Astrocyte of the spinal cord (primary cell): Measurements from ENCODE around the gene DDHD1.

Experiments
- DNase-seq: peaks from one replicate; pipeline ENCODE4 v3.0.0; 2011; ENCODE audit warnings: low read depth, low spot score
- H3K4me3 ChIP-seq: 2 replicates; pipeline ENCODE4 v1.5.1; 2011; ENCODE audit warnings: low read depth, mild to moderate bottlenecking, low read length, moderate library complexity
- CTCF ChIP-seq: IDR thresholded peaks from 2 replicates; pipeline ENCODE4 v1.5.1; 2012; ENCODE audit warnings: low read depth, mild to moderate bottlenecking, low read length, inconsistent platforms
- in situ Hi-C: cut with HindIII; loops from 2 replicates; pipeline ENCODE4 v1.10.0; 2017; ENCODE audit warnings: low sequenced_read_pairs

The DDHD1 gene

DNA sequence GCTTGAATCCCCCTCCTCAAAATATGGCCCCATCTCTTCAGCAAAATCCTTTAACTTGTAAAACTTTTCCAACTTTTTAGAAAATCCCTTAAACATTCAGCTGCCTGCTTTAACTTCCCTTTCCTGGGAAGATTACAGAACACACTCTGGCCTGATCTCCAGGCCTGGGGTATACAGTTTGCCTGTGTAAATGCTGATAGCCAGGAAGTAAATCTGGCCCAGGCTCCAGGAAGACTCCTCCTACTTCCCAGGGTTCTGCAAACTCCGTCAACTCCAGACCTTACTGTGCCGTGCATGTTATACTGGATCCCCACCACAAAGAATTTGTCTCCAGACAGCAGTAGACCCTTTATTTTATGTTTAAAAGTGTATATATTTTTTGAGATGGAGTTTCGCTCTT lies 135.3 kb downstream of the DDHD1 start:
- no peak for DNase-seq
- no peak for TF ChIP-seq CTCF
- no peak overlapping the region for H3K4me3 ChIP-seq
- in situ Hi-C loops: no loop called here

GRCh38 chr14:53016919-53017318 lies 136.2 kb downstream of the DDHD1 start:
- no peak overlapping the region for H3K4me3 ChIP-seq
- DNase-seq: no peak
- in situ Hi-C loops: no loop called here
- no peak for TF ChIP-seq CTCF

GRCh38 chr14:53016491-53016890 lies 136.6 kb downstream of the DDHD1 start:
- peak; percentile 54 for DNase-seq
- in situ Hi-C loops: no loop called here
- no peak overlapping the region for H3K4me3 ChIP-seq
- TF ChIP-seq CTCF: no peak

GRCh38 chr14:53011053-53011462 lies 142.1 kb downstream of the DDHD1 start:
- no peak for TF ChIP-seq CTCF
- DNase-seq: peak; percentile 97
- in situ Hi-C loops: no loop called here
- H3K4me3 ChIP-seq: no peak overlapping the region

DNA sequence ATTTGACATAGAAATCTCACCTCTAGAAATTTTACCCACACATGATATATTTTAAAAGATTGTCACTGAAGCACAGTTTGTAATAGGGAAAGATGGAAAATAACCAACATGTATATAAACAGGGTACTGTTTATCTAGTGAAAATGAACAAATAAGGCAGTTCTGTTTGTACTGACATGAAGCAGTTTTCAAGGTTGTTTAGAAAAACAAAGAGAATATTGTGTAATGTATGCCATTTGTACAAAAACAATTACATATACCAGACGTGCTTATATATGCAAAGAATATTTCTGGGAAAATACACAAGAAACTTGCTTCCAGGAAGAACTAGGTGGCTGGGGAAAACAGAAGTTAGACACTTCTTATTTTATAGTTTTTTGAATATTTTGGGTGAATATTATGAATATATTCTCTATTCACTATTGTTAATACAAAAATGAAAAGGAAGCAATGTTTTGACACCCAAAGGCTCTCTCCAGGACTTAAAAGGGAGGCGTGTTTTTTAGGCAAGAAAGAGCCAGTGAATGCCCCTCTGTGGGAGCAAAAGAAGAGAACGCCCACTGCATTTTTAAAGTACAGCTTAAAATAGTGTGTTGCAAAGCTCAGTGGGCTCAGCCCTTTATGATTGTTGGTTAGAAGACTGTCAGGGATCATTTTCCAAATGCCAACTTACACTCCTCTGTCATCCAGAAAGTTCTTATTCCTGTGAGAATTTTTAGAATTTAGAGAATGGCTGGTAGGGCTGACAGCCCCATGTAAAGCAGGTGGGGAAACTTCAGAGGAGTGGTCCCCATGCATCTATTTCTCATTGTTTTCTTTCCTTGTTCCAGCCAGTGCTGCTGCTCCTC lies 142.7 kb downstream of the DDHD1 start:
- no peak for TF ChIP-seq CTCF
- H3K4me3 ChIP-seq: no peak overlapping the region
- in situ Hi-C loops: no loop called here
- no peak for DNase-seq

- TF ChIP-seq CTCF: no peak
- no peak overlapping the region for H3K4me3 ChIP-seq
- DNase-seq: no peak
- in situ Hi-C loops: no loop called here
Measured at GRCh38 chr14:53006931-53007562, 146.1 kb downstream of the DDHD1 start.
